ENCODE data around the gene CSAD.

The CSAD gene

DNA sequence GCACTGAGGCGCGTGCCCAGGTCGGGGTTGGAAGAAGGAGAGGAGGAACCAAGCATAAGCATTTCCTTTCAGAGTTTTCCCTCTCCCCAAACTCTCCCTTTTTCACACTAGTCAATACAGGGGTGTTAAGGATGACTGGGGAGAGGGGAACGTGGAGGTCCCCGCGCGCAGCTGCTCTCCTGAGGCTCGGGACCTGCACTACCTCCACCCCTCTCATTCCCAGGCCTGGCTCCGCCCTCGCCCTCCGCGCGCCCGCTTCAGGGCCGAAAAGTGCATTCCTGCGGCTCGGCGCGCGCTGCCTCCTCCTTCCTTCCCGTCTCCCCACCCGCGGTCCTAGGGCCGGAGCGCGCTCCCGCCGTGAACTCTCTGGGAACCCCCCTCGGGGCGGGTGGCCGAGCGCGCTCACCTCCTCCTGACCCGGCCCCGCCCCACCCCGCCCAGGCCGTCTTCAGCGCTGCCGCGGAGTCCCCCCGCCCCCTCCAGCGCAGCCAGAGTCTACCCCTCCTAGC, 40.0 kb upstream of the CSAD start:
- TF ChIP-seq SIN3A (IDR thresholded peaks at IDR 0.05; ENCODE audit: borderline replicate concordance, insufficient read depth, low read length), result no peak
- TF ChIP-seq FOXP2 (optimal IDR thresholded peaks at IDR 0.05; ENCODE audit: borderline replicate concordance, extremely low read depth, extremely low read length, insufficient read depth), result peak; percentile 17
- peak; percentile 65; the same call in 1 of the 2 replicates for TF ChIP-seq POLR2AphosphoS5 (IDR thresholded peaks at IDR 0.05; ENCODE audit: low read depth, low read length)
- no peak for TF ChIP-seq REST (IDR thresholded peaks at IDR 0.05; ENCODE audit: insufficient read depth in 1 of 2, low read depth in 2 of 2, low read length in 2 of 2)
- peak; percentile 14; the same call in 1 of the 2 replicates for TF ChIP-seq TAF1 (IDR thresholded peaks at IDR 0.05; ENCODE audit: borderline replicate concordance, insufficient read depth, low read length)

DNA sequence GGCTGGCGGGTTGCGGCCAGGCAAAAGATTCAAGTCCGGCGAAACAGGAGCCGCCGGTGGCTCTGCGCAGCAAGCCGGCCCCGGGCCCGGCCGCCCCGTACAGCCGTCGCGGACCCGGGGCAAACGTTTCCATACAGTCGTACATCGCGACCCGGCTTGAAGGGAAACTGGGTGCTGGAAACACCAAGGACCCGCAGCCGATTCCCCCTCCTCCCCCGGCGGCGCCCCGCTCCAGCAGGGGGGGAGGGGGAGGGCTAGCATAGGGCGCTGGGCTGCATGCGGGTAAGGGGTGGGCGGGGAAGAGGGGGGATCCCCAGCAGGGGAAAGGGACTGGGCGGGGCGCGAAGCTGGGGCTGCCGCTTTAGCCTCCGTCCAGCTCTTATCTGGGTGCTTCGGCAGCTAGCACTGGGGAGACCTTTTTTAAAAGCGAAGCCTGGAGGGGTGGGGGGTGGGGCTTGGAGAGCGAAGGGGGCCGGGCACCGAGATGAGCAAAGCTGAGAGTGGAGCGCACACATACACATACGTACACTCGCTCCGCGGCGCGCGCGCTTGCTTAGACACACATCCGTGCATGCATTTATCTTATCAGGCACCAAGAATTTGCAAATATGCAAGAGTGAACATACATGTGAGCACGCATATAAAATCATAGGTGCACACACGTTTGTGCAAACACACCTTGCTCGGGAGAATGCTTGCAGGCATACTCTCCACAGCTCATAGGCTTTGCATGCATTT, 39.4 kb upstream of the CSAD start:
- TF ChIP-seq SIN3A (IDR thresholded peaks at IDR 0.05; ENCODE audit: borderline replicate concordance, insufficient read depth, low read length), result peak; percentile 35; the same call in 1 of the 2 replicates
- TF ChIP-seq REST (IDR thresholded peaks at IDR 0.05; ENCODE audit: insufficient read depth in 1 of 2, low read depth in 2 of 2, low read length in 2 of 2), result no peak
- TF ChIP-seq POLR2AphosphoS5 (IDR thresholded peaks at IDR 0.05; ENCODE audit: low read depth, low read length), result no peak
- 0 out of 2 replicates have a peak, but pooled peaks have one; percentile 11 for TF ChIP-seq TAF1 (IDR thresholded peaks at IDR 0.05; ENCODE audit: borderline replicate concordance, insufficient read depth, low read length)

- TF ChIP-seq REST (IDR thresholded peaks at IDR 0.05; ENCODE audit: insufficient read depth in 1 of 2, low read depth in 2 of 2, low read length in 2 of 2) (no peak), SIN3A (IDR thresholded peaks at IDR 0.05; ENCODE audit: borderline replicate concordance, insufficient read depth, low read length) (peak; percentile 70; the same call in 1 of the 2 replicates)
Measured at GRCh38 chr12:53219292-53219955, 38.7 kb upstream of the CSAD start.

- TF ChIP-seq FOXP2 (optimal IDR thresholded peaks at IDR 0.05; ENCODE audit: borderline replicate concordance, extremely low read depth, extremely low read length, insufficient read depth) (no peak), POLR2AphosphoS5 (IDR thresholded peaks at IDR 0.05; ENCODE audit: low read depth, low read length) (no peak), TAF1 (IDR thresholded peaks at IDR 0.05; ENCODE audit: borderline replicate concordance, insufficient read depth, low read length) (no peak)
Measured at GRCh38 chr12:53218551-53219291, 38.0 kb upstream of the CSAD start.

GRCh38 chr12:53217931-53218307, 37.2 kb upstream of the CSAD start:
- no peak for TF ChIP-seq REST (IDR thresholded peaks at IDR 0.05; ENCODE audit: insufficient read depth in 1 of 2, low read depth in 2 of 2, low read length in 2 of 2)
- no peak for TF ChIP-seq FOXP2 (optimal IDR thresholded peaks at IDR 0.05; ENCODE audit: borderline replicate concordance, extremely low read depth, extremely low read length, insufficient read depth)
- TF ChIP-seq TAF1 (IDR thresholded peaks at IDR 0.05; ENCODE audit: borderline replicate concordance, insufficient read depth, low read length), result no peak
- no peak for TF ChIP-seq POLR2AphosphoS5 (IDR thresholded peaks at IDR 0.05; ENCODE audit: low read depth, low read length)
- no peak for TF ChIP-seq SIN3A (IDR thresholded peaks at IDR 0.05; ENCODE audit: borderline replicate concordance, insufficient read depth, low read length)

Data from PFSK-1 (cell line).